22Rv1 (cell line): Measurements from ENCODE around the gene RPUSD1.

Source experiments
- ZFX ChIP-seq: fragments of 450-650 bp; IDR thresholded peaks from 2 replicates; pipeline ENCODE4 v1.6.1; 2017; ENCODE audit warnings: antibody characterized with exemption, borderline replicate concordance
- TF ChIP-seq, protein P1 (sequence below): fragments of 450-650 bp; IDR thresholded peaks from 2 replicates; pipeline ENCODE4 v1.5.1; 2017; ENCODE audit warnings: mild to moderate bottlenecking

DNA sequence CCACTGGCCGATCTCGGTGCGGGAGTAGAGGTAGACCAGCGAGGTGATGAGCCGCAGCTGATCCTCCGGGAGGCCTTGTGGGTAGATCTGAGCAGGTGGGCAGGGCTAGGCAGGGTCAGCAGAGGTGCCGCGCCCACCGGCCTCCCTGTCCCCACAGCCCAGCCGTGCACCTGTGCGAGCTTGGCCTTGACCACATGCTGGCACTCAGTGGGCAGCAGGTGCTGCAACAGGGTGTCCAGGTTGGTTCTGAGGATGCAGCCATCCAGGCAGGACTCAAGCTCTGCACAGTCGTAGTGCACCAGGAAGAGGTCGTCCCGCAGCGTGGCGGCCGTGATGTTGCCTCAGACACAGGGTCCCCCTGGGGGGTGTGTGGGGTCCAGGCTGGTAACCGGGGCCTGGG lies 15.2 kb downstream of the RPUSD1 start:
- TF ChIP-seq, protein P1, sequence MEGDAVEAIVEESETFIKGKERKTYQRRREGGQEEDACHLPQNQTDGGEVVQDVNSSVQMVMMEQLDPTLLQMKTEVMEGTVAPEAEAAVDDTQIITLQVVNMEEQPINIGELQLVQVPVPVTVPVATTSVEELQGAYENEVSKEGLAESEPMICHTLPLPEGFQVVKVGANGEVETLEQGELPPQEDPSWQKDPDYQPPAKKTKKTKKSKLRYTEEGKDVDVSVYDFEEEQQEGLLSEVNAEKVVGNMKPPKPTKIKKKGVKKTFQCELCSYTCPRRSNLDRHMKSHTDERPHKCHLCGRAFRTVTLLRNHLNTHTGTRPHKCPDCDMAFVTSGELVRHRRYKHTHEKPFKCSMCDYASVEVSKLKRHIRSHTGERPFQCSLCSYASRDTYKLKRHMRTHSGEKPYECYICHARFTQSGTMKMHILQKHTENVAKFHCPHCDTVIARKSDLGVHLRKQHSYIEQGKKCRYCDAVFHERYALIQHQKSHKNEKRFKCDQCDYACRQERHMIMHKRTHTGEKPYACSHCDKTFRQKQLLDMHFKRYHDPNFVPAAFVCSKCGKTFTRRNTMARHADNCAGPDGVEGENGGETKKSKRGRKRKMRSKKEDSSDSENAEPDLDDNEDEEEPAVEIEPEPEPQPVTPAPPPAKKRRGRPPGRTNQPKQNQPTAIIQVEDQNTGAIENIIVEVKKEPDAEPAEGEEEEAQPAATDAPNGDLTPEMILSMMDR: no peak
- TF ChIP-seq ZFX: no peak
